Measurements from ENCODE around the gene USP53.
"Not testable (repeated sequence)": the region's sequence is repeated elsewhere in the genome, so short reads cannot be mapped to it uniquely, and the experiment has no call there.

The USP53 gene

GRCh38 chr4:119212234-119212963 lies at the start of gene USP53:
USP53 (plus strand) TSS chr4:119212713; CDS start chr4:119239760, 27,047 bp downstream.
- DNase-seq: peak; percentile 93

- DNase-seq: no peak
These were observed 46.7 kb upstream of the USP53 start for GRCh38 chr4:119165767-119166166.

- DNase-seq: no peak
These were observed 42.3 kb upstream of the USP53 start for GRCh38 chr4:119170195-119170594.

- no peak for DNase-seq
These were observed 40.3 kb upstream of the USP53 start for GRCh38 chr4:119172223-119172622.

GRCh38 chr4:119173729-119174361 lies 38.7 kb upstream of the USP53 start:
- not testable (repeated sequence) for DNase-seq

- DNase-seq: no peak
These were observed 33.5 kb upstream of the USP53 start for GRCh38 chr4:119179011-119179410.

- no peak for DNase-seq
These were observed 28.4 kb upstream of the USP53 start for GRCh38 chr4:119184128-119184527.

GRCh38 chr4:119189638-119190037 lies 22.9 kb upstream of the USP53 start:
- no peak for DNase-seq

GRCh38 chr4:119190354-119190753 lies 22.2 kb upstream of the USP53 start:
- DNase-seq: no peak

- DNase-seq: no peak
These were observed 21.0 kb upstream of the USP53 start for GRCh38 chr4:119191505-119191904.

GRCh38 chr4:119197772-119198212 lies 14.7 kb upstream of the USP53 start:
- DNase-seq: no peak

- no peak for DNase-seq
These were observed 7.6 kb upstream of the USP53 start for GRCh38 chr4:119204916-119205315.

- no peak for DNase-seq
These were observed 6.8 kb upstream of the USP53 start for GRCh38 chr4:119205690-119206089.

- no peak for DNase-seq
These were observed 6.3 kb upstream of the USP53 start for GRCh38 chr4:119206178-119206577.

- DNase-seq: no peak
These were observed 5.5 kb upstream of the USP53 start for GRCh38 chr4:119207051-119207450.

- no peak for DNase-seq
These were observed 3.4 kb upstream of the USP53 start for GRCh38 chr4:119209077-119209476.

GRCh38 chr4:119209586-119209985 lies 2.9 kb upstream of the USP53 start:
- no peak for DNase-seq

GRCh38 chr4:119210775-119211174 lies 1.7 kb upstream of the USP53 start:
- no peak for DNase-seq

GRCh38 chr4:119211867-119212233 lies 663 bp upstream of the USP53 start:
- DNase-seq: no peak

- no peak for DNase-seq
These were observed 572 bp downstream of the USP53 start for GRCh38 chr4:119212964-119213606.

- DNase-seq: no peak
These were observed 5.6 kb downstream of the USP53 start for GRCh38 chr4:119218093-119218492.

- DNase-seq: no peak
These were observed 8.9 kb downstream of the USP53 start for GRCh38 chr4:119221412-119221811.

GRCh38 chr4:119227690-119228089 lies 15.2 kb downstream of the USP53 start:
- no peak for DNase-seq

GRCh38 chr4:119228406-119228805 lies 15.9 kb downstream of the USP53 start:
- DNase-seq: no peak

Measured in NCI-H1048 (cell line).